GM23248 (cell line): ENCODE results near the gene AACS. TPM values are rescaled to one million over a fixed set of nuclear protein-coding genes. Genes with fewer than 3 reads are reported as not detected.

Experiments used
- DNase-seq: peaks from one replicate; pipeline ENCODE4 v3.0.0-alpha.2; 2015
- H2AFZ ChIP-seq: fragments of 200-600 bp; sonication (generic); 2 replicates; pipeline ENCODE4 v1.6.1; 2016; ENCODE audit warnings: antibody characterized with exemption
- H3F3A ChIP-seq: fragments of 200-600 bp; sonication (generic); 2 replicates; pipeline ENCODE4 v1.6.1; 2016; ENCODE audit warnings: mild to moderate bottlenecking, antibody characterized with exemption, mixed run types; ENCODE audit not compliant: insufficient read depth
- H3K27ac ChIP-seq: fragments of 200-600 bp; sonication (generic); 2 replicates; pipeline ENCODE4 v1.5.1; 2016; ENCODE audit warnings: mild to moderate bottlenecking
- H3K27me3 ChIP-seq: fragments of 200-600 bp; sonication (generic); replicated peaks from 2 replicates; pipeline ENCODE4 v1.6.1; 2016; ENCODE audit warnings: mild to moderate bottlenecking; ENCODE audit not compliant: insufficient read depth
- H3K36me3 ChIP-seq: fragments of 200-600 bp; sonication (generic); 2 replicates; pipeline ENCODE4 v1.6.1; 2016; ENCODE audit warnings: low read depth, mild to moderate bottlenecking
- H3K4me1 ChIP-seq: fragments of 200-600 bp; sonication (generic); 2 replicates; pipeline ENCODE4 v1.6.1; 2016; ENCODE audit warnings: mild to moderate bottlenecking; ENCODE audit not compliant: insufficient read depth
- H3K4me2 ChIP-seq: fragments of 200-600 bp; sonication (generic); one replicate; pipeline ENCODE4 v1.6.1; 2016; ENCODE audit warnings: mild to moderate bottlenecking; ENCODE audit not compliant: unreplicated experiment
- H3K4me3 ChIP-seq: fragments of 200-600 bp; sonication (generic); 2 replicates; pipeline ENCODE4 v1.5.1; 2016; ENCODE audit warnings: mild to moderate bottlenecking
- H3K79me2 ChIP-seq: fragments of 200-600 bp; sonication (generic); 2 replicates; pipeline ENCODE4 v1.6.1; 2016; ENCODE audit warnings: mild to moderate bottlenecking; ENCODE audit not compliant: insufficient read depth
- H3K9ac ChIP-seq: fragments of 200-600 bp; sonication (generic); 2 replicates; pipeline ENCODE4 v1.6.1; 2016; ENCODE audit warnings: mild to moderate bottlenecking
- H3K9me2 ChIP-seq: fragments of 200-600 bp; sonication (generic); 2 replicates; pipeline ENCODE4 v1.6.1; 2016; ENCODE audit warnings: mixed run types, mild to moderate bottlenecking, moderate library complexity; ENCODE audit not compliant: insufficient read depth
- H3K9me3 ChIP-seq: fragments of 200-600 bp; sonication (generic); one replicate; pipeline ENCODE4 v1.6.1; 2017; ENCODE audit warnings: low read depth
- H4K20me1 ChIP-seq: fragments of 200-600 bp; sonication (generic); 2 replicates; pipeline ENCODE4 v1.6.0; 2016; ENCODE audit not compliant: insufficient read depth
- EZH2 ChIP-seq: fragments of 200-600 bp; sonication (generic); IDR thresholded peaks from 2 replicates; pipeline ENCODE4 v1.6.1; 2018; ENCODE audit warnings: antibody characterized with exemption, mild to moderate bottlenecking; ENCODE audit not compliant: insufficient read depth, poor library complexity, severe bottlenecking
- EZH2phosphoT487 ChIP-seq: fragments of 200-600 bp; sonication (generic); IDR thresholded peaks from 2 replicates; pipeline ENCODE4 v1.6.1; 2018; ENCODE audit warnings: antibody characterized with exemption, moderate library complexity, mild to moderate bottlenecking, low read depth; ENCODE audit not compliant: insufficient read depth
- WGBS, 2 experiments: methylation state at CpG; one replicate each; pipeline ENCODE4 v1.1.6; 2015 to 2017; ENCODE audit warnings: low lambda C conversion rate in 2 of 2, low coverage in 1 of 2; ENCODE audit errors: missing lambda C conversion rate in 2 of 2; 5-methylcytosine and 5-hydroxymethylcytosine counted together
- in situ Hi-C: fragments of 300-500 bp; cut with MboI; formaldehyde crosslinking; loops from 2 replicates; pipeline ENCODE4 v1.15.0; 2020
- polyA plus RNA-seq: library from polyadenylated mRNA; unstranded; fragments of >200 nt; fragmentation: Nextera tagmentation; extraction: Ambion mirVana; gene quantifications from 2 replicates; pipeline ENCODE4 v1.2.1, GENCODE V29; 2016
- small RNA-seq: library from RNA; depleted of rRNA; stranded (forward); fragments of <200 nt; gene quantifications from one replicate; pipeline ENCODE3, GENCODE V24; 2014; ENCODE audit warnings: low read depth, low replicate concordance
- total RNA-seq: library from RNA; depleted of rRNA; stranded (reverse); fragments of >200 nt; shearing (Covaris generic); gene quantifications from 2 replicates; pipeline ENCODE4 v1.2.3, GENCODE V29; 2014; rRNA removed

AACS gene
- total and polyA plus RNA-seq, 2 experiments from 2014 or later, result 14.7 to 16.9 TPM

DNA sequence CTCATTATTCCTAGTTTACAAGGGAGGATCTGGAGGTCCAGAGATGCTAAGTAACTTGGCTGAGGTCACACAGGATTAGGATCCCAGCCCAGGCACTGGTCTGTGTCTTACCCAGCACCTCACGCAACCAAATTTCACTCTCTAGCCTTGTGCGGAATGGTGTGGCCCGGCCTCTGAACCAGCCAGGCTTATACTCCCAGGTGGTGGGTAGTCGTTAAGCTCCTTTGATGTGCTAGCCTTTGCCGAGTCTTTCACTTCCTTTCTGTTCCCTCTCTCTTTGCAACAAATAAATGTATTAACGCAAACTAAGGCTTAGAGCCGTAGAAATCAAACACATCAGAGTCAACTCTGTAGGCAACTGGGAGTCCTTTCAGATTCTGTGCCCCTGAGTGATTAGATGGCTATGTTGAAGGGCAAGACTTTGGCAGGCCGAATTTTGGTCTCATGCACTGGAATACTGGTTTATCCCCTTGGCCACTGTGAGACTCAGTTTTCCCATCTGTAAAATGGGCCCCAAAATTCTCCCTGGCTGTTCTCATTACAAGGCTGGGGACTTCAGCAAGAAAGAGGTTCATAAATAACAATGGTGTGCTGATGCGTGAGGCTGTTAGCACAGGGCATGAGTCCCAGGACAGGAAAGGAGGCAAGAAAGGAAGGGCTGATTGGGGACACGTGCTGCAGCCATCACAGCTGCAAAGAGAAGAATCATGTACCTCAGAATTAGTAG is 126.3 kb downstream of the AACS start:
- H3K4me3 ChIP-seq, result no peak overlapping the region
- no peaks in the 10 kb centered on the region for H4K20me1 ChIP-seq
- H2AFZ ChIP-seq, result no peak overlapping the region
- no peaks in the 10 kb centered on the region for H3F3A ChIP-seq
- WGBS, 2 experiments, result 67 to 74% methylated on average over 10 of the region's 10 CpGs
- peaks cover 22% of the 10 kb centered on the region for H3K27me3 ChIP-seq
- TF ChIP-seq EZH2 (no peak), EZH2phosphoT487 (no peak)
- no peaks in the 10 kb centered on the region for H3K4me1 ChIP-seq
- H3K27ac ChIP-seq, result no peak overlapping the region
- no peak for DNase-seq
- no peaks in the 10 kb centered on the region for H3K79me2 ChIP-seq
- no peaks in the 10 kb centered on the region for H3K9me3 ChIP-seq
- H3K9ac ChIP-seq, result no peak overlapping the region
- in situ Hi-C loops, result no loop called here
- no peaks in the 10 kb centered on the region for H3K36me3 ChIP-seq
- H3K9me2 ChIP-seq, result no peaks in the 10 kb centered on the region
- no peak overlapping the region for H3K4me2 ChIP-seq

DNA sequence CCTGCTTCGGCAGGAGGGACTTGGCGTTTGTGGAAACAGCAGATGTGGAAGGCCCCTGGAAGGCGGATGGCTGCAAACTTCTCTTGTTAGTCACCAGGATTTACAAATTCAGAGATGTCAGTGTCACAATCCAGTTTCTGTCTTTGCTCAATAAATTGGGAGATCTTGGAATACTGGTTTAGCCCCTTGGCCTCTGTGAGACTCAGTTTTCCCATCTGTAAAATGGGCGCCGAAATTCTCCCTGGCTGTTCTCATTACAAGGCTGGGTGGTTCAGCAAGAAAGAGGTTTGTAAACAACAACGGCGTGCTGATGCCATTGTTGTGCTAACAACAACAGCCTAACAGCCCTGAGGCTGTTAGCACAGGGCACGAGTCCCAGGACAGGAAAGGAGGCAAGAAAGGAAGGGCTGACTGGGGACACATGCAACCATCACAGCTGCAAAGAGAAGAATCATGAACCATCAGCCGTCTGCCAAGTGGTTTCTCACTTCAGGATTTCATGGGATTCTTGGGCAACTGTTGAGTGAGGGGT is 127.5 kb downstream of the AACS start:
- no peak overlapping the region for H2AFZ ChIP-seq
- no peaks in the 10 kb centered on the region for H4K20me1 ChIP-seq
- H3K27me3 ChIP-seq, result peaks cover 12% of the 10 kb centered on the region
- no peaks in the 10 kb centered on the region for H3K79me2 ChIP-seq
- no peaks in the 10 kb centered on the region for H3F3A ChIP-seq
- H3K4me1 ChIP-seq, result no peaks in the 10 kb centered on the region
- no peaks in the 10 kb centered on the region for H3K9me2 ChIP-seq
- TF ChIP-seq EZH2 (no peak), EZH2phosphoT487 (no peak)
- in situ Hi-C loops, result no loop called here
- H3K4me2 ChIP-seq, result no peak overlapping the region
- no peaks in the 10 kb centered on the region for H3K36me3 ChIP-seq
- H3K4me3 ChIP-seq, result no peak overlapping the region
- H3K9me3 ChIP-seq, result no peaks in the 10 kb centered on the region
- no peak overlapping the region for H3K27ac ChIP-seq
- 80 to 84% methylated on average over 9 of the region's 9 CpGs for WGBS, 2 experiments
- DNase-seq, result no peak
- H3K9ac ChIP-seq, result no peak overlapping the region

Small RNA genes within 50 kb of the gene (small RNA-seq; reads per million reads assigned to genes)
- not detected for gene AC122688.1

Other genes starting within 250 kb of the AACS start
- gene SCARB1, start 201.6 kb upstream of the AACS start, total RNA-seq, result 2.2 and 3.2 TPM in 2 replicates
- gene SCARB1, start 201.6 kb upstream of the AACS start, polyA plus RNA-seq, result 5.0 and 5.2 TPM in 2 replicates
- 1,383 and 1,496 TPM in 2 replicates for gene UBC, start 150.8 kb upstream of the AACS start, total RNA-seq
- 1,490 and 1,515 TPM in 2 replicates for gene UBC, start 150.8 kb upstream of the AACS start, polyA plus RNA-seq
- gene DHX37, start 76.3 kb upstream of the AACS start, total RNA-seq, result 15.3 and 16.0 TPM in 2 replicates
- gene DHX37, start 76.3 kb upstream of the AACS start, polyA plus RNA-seq, result 9.0 TPM in 2 replicates
- 1.9 and 4.2 TPM in 2 replicates for gene BRI3BP, start 71.8 kb upstream of the AACS start, total RNA-seq
- 3.5 and 3.7 TPM in 2 replicates for gene BRI3BP, start 71.8 kb upstream of the AACS start, polyA plus RNA-seq
- under 0.01 and 1.6 TPM in 2 replicates for gene TMEM132B, start 121.0 kb downstream of the AACS start, total RNA-seq
- gene TMEM132B, start 121.0 kb downstream of the AACS start, polyA plus RNA-seq, result 0.05 and 0.06 TPM in 2 replicates